Hepatocyte (in vitro differentiated cells): ENCODE measurements around the gene ASXL1. TPM values are rescaled to one million over a fixed set of nuclear protein-coding genes. Genes with fewer than 3 reads are reported as not detected.

Experiments
- DNase-seq: peaks from one replicate; pipeline ENCODE4 v3.0.0-alpha.2; 2016; ENCODE audit warnings: low spot score
- H2AFZ ChIP-seq: fragments of 200-600 bp; sonication (generic); 2 replicates; pipeline ENCODE4 v1.6.0; 2016; ENCODE audit warnings: antibody characterized with exemption, mild to moderate bottlenecking
- H3K27ac ChIP-seq: fragments of 200-600 bp; sonication (generic); 2 replicates; pipeline ENCODE4 v1.5.1; 2016; ENCODE audit warnings: mild to moderate bottlenecking
- H3K27me3 ChIP-seq: fragments of 200-600 bp; sonication (generic); 2 replicates; pipeline ENCODE4 v1.6.1; 2016
- H3K36me3 ChIP-seq: fragments of 200-600 bp; sonication (generic); replicated peaks from 2 replicates; pipeline ENCODE4 v1.5.1; 2016; ENCODE audit warnings: low read depth; ENCODE audit not compliant: insufficient read depth
- H3K4me1 ChIP-seq: fragments of 200-600 bp; sonication (generic); 2 replicates; pipeline ENCODE4 v1.5.1; 2016; ENCODE audit warnings: mild to moderate bottlenecking, moderate library complexity; ENCODE audit not compliant: insufficient read depth
- H3K4me2 ChIP-seq: fragments of 200-600 bp; sonication (generic); 2 replicates; pipeline ENCODE4 v1.6.0; 2016
- H3K4me3 ChIP-seq: fragments of 200-600 bp; sonication (generic); 2 replicates; pipeline ENCODE4 v1.5.1; 2016; ENCODE audit warnings: mild to moderate bottlenecking
- H3K79me2 ChIP-seq: fragments of 200-600 bp; sonication (generic); 2 replicates; pipeline ENCODE4 v1.6.0; 2017; ENCODE audit warnings: mild to moderate bottlenecking
- H3K9me2 ChIP-seq: fragments of 200-600 bp; sonication (generic); replicated peaks from 2 replicates; pipeline ENCODE4 v1.6.0; 2017; ENCODE audit warnings: mild to moderate bottlenecking; ENCODE audit not compliant: insufficient read depth
- H3K9me3 ChIP-seq: fragments of 200-600 bp; sonication (generic); 2 replicates; pipeline ENCODE4 v1.5.1; 2016; ENCODE audit warnings: low read depth, mild to moderate bottlenecking
- H4K20me1 ChIP-seq: fragments of 200-600 bp; sonication (generic); 2 replicates; pipeline ENCODE4 v1.6.0; 2016; ENCODE audit warnings: mild to moderate bottlenecking; ENCODE audit not compliant: insufficient read depth, poor library complexity, severe bottlenecking
- CTCF ChIP-seq: fragments of 200-600 bp; sonication (generic); IDR thresholded peaks from 2 replicates; pipeline ENCODE4 v1.5.1; 2016; ENCODE audit warnings: antibody characterized with exemption, mild to moderate bottlenecking; ENCODE audit not compliant: poor library complexity
- EZH2 ChIP-seq: fragments of 200-600 bp; sonication (generic); IDR thresholded peaks from 2 replicates; pipeline ENCODE4 v1.6.1; 2016; ENCODE audit warnings: antibody characterized with exemption, mild to moderate bottlenecking, borderline replicate concordance
- EZH2phosphoT487 ChIP-seq: fragments of 200-600 bp; sonication (generic); IDR thresholded peaks from one replicate; pipeline ENCODE4 v1.6.1; 2018; ENCODE audit warnings: antibody characterized with exemption, mild to moderate bottlenecking, low read depth, moderate library complexity; ENCODE audit not compliant: unreplicated experiment, severe bottlenecking
- WGBS: methylation state at CpG from one replicate; pipeline ENCODE4 v1.1.6; 2016; ENCODE audit warnings: low lambda C conversion rate; ENCODE audit errors: missing lambda C conversion rate; 5-methylcytosine and 5-hydroxymethylcytosine counted together
- polyA plus RNA-seq: library from polyadenylated mRNA; unstranded; fragments of >200 nt; fragmentation: Nextera tagmentation; extraction: Ambion mirVana; gene quantifications from 2 replicates; pipeline ENCODE4 v1.2.1, GENCODE V29; 2016
- total RNA-seq: library from RNA; depleted of rRNA; stranded (reverse); fragments of >200 nt; gene quantifications from 2 replicates; pipeline ENCODE4 v1.2.3, GENCODE V29; 2014

Gene ASXL1
- total and polyA plus RNA-seq, 2 experiments from 2014 or later: 82.0 to 95.6 TPM

GRCh38 chr20:32330555-32330897 is 27.6 kb upstream of the ASXL1 start:
- H2AFZ ChIP-seq: no peak overlapping the region
- no peak overlapping the region for H3K4me2 ChIP-seq
- peak overlapping the region; percentile 15 for H3K27ac ChIP-seq
- no peaks in the 10 kb centered on the region for H3K36me3 ChIP-seq
- no peaks in the 10 kb centered on the region for H3K9me3 ChIP-seq
- H3K79me2 ChIP-seq: no peaks in the 10 kb centered on the region
- DNase-seq: no peak
- TF ChIP-seq EZH2 (no peak), CTCF (no peak), EZH2phosphoT487 (no peak)
- 74% methylated on average over 1 of the region's 1 CpG for WGBS
- H3K27me3 ChIP-seq: no peaks in the 10 kb centered on the region
- no peaks in the 10 kb centered on the region for H3K9me2 ChIP-seq
- H3K4me3 ChIP-seq: no peak overlapping the region
- peaks cover 28% of the 10 kb centered on the region for H3K4me1 ChIP-seq
- no peaks in the 10 kb centered on the region for H4K20me1 ChIP-seq

- WGBS: 96% methylated on average over 3 of the region's 3 CpGs
- no peak overlapping the region for H3K4me2 ChIP-seq
- H3K36me3 ChIP-seq: no peaks in the 10 kb centered on the region
- peaks cover 13% of the 10 kb centered on the region for H3K4me1 ChIP-seq
- H3K27ac ChIP-seq: peak overlapping the region; percentile 32
- H4K20me1 ChIP-seq: no peaks in the 10 kb centered on the region
- no peaks in the 10 kb centered on the region for H3K9me2 ChIP-seq
- H3K27me3 ChIP-seq: no peaks in the 10 kb centered on the region
- no peak overlapping the region for H2AFZ ChIP-seq
- no peak for TF ChIP-seq CTCF
- no peak for TF ChIP-seq EZH2
- no peak for TF ChIP-seq EZH2phosphoT487
- DNase-seq: no peak
- no peaks in the 10 kb centered on the region for H3K9me3 ChIP-seq
- no peak overlapping the region for H3K4me3 ChIP-seq
- no peaks in the 10 kb centered on the region for H3K79me2 ChIP-seq
Measured at GRCh38 chr20:32332614-32333013, 25.5 kb upstream of the ASXL1 start.

- Histone ChIP-seq H3K9me3 (no peaks in the 10 kb centered on the region), H3K4me3 (no peak overlapping the region), H3K79me2 (no peaks in the 10 kb centered on the region), H3K4me2 (no peak overlapping the region), H3K9me2 (no peaks in the 10 kb centered on the region), H3K27me3 (no peaks in the 10 kb centered on the region), H2AFZ (no peak overlapping the region), H4K20me1 (no peaks in the 10 kb centered on the region), H3K4me1 (peaks cover 10% of the 10 kb centered on the region), H3K27ac (peak overlapping the region; percentile 32), H3K36me3 (no peaks in the 10 kb centered on the region)
- no peak for DNase-seq
- 83% methylated on average over 12 of the region's 12 CpGs for WGBS
- no peak for TF ChIP-seq EZH2
- no peak for TF ChIP-seq CTCF
- no peak for TF ChIP-seq EZH2phosphoT487
Measured at GRCh38 chr20:32333181-32333987, 24.7 kb upstream of the ASXL1 start.
